Stimulated activated CD8-positive, alpha-beta memory T cell treated with anti-CD3 and anti-CD28 coated beads, Interleukin-4, amount 100 ng/mL, for 48 hours (primary cell): ENCODE results near the gene GATB.

Source experiments
- DNase-seq: peaks from one replicate; pipeline ENCODE4 v3.0.0-alpha.2; 2020

GATB gene

DNA sequence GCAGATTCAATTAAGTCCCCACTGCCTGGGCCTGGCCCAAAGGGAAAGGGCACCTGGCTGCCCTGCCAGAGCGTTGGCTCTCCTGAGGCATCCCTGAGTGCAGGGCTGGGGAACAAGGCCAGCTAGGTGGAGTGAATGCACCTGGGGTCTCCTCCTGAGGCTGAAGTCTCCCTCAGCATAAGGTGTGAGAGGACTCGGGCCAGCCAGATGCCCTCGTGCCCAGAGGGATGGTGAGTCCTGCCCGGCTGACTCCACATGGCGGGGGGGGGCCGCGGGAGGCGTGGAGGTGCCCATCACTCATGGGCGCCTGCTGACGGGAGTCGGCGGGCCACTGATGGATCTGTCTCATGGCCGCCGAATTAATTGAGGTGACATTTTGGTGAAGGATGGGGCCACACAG lies 87.8 kb downstream of the GATB start:
- no peak for DNase-seq

DNA sequence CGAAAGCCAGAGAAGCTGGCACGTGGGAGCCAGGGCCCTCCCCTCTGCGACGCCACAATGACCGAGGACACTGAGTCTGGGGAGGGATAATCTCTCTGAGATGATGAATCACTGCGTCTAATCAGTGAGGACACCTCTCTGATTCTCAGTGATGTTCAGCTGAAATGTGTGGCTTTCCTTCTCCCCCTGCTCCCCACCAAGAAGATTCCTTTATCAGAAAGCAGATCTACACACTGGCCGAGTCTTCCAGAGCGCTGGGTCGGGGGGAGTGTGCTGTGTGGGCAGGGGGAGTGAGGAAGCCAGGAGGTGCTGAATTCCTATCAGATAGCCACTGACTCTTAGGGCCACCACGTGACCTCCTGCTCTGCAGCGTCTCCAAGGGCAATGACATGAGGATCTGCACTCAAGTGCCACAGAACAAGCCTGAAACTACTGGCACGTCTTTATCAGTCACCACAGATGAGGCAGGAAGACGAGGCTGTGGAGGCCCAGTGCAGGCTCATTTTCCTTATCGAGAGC lies 89.2 kb downstream of the GATB start:
- DNase-seq, result no peak

DNA sequence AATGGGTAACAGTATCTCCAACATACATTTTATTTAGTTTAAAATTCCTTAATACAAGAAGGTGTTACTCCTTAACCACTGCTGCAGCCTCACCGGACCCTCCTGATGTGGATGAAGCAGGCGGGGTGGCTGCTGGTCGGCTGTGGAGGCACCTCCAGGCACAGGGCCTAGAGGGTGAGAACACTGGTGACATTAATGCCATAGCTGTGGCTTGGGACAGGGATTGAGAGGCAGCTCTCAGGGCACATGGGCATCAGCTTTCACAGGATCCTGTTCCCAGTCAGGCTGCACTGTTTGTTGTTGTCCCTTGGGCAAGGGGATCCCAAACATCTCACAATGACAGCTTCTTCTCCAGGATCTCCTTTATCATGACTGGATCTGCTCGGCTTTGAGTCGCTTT lies 90.0 kb downstream of the GATB start:
- DNase-seq, result no peak

DNA sequence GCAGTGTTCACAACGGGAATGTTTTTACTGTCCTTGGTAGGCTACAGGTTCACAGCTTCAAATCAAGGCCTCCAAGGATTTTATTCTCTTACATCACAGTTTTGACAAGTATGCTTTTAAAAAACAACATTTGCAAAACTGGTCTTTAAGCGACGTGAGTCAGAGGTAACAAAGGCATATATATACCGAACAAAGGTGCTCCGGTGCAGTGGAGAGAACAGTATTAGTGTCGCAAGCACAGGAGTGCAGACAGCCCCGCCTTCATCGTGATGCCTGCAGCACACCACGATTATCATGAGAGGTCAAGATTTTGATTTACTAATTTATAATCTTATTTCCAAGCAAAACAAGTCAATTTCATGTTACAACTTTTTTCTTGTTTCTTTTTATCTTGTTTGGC lies 90.8 kb downstream of the GATB start:
- no peak for DNase-seq

DNA sequence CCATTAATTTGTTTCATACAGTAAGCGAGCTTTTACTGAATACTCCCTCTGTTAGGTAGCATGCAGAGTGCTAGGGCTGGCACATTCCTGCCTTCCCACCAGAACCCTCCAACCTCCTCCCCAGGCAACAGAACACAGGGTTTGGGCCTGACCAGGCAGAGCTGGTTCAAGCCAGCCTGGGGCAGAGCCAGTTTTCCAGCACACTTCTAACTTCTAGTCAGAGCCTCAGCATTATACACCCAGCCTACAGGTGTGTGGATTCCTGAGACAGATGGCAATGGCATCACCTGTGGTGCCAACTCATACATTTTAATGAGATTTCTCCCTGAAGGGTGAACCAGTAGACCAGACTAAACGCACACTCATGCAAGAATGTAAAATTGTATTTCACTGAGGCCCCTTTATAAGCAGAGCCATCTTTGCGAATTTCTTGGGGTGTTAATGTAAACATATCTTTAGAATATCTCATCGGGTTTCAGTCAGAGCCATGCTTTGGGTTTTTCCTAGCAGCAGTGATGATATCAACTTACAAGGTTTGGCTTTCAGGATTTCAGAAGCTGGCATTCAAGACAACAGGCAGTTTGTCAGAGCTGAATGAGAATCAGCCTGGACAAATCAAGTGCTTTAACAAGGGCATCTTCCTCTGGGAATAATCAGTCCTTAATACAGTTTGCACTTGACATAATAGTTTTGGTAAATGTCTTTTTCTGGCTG lies 92.0 kb downstream of the GATB start:
- no peak for DNase-seq

DNA sequence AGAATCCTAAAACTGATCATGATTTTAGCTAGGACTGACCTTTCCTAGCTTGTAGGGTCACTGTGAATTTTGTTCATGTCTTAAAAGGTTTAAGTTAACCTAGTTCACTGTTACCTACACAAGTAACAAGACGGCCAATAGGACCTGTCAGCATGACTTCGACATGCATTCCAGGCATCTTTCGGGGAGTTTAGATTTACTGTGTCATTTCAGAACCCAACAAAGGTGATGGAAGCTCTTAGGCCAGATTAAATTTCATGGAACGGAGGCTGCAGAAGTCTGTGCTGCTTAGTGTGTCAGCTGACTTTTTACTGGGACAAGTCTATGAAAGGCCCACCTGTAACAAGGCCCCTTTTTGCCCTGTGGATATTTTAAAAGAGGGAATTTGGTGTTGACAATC lies 93.1 kb downstream of the GATB start:
- DNase-seq, result no peak

DNA sequence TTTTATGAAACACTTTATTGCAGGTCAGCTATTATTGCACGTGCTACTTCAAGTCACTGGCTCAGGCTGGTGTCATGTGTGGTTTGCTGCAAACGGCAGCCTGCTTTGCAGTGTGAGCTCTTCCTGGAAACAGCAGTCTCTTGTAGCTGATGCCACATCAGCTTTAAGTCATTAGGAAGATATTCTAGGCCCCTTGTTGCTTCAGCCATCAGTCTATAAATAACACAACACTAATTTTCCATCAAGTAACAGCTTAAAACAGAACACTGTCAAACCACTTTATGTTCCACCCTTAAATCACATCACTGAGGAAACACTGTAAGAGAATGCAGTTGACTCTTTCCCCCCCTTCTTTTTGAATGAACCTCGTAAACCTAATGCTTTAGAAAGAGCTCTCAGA lies 93.8 kb downstream of the GATB start:
- no peak for DNase-seq

DNA sequence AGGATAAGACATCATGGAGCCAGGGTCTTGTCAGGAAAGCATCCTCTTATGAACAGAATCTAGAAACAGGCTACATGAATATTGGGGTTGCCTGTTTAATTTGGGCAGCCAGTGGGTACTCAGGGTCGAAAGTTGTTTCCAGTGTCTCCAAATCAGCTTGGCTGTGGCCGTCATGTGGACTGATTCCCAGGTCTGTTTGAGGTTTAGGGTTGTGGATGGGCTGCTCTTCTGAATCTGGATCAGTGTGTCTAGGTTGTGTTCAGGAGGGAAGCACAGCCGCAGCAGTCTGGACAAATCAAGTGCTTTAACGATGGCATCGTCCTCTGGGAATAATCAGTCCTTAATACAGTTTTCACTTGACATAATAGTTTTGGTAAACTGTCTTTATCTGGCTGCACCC lies 94.3 kb downstream of the GATB start:
- no peak for DNase-seq

DNA sequence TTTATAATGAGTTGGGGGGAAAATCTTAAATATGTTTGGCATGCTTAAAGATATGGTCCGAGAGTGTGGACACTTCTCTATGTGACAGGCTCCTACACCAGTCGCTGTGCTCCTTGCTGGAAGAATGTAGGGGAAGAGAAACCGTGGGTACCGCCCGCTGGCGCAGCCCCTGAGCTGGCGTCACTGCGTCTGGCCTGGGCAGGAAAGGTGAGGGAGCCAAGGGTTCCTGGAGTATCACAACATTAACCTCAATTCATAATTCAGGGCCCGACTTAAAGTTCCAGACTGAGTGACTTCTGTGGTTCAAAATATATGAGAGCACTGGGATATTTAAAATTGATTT lies 95.1 kb downstream of the GATB start:
- no peak for DNase-seq

DNA sequence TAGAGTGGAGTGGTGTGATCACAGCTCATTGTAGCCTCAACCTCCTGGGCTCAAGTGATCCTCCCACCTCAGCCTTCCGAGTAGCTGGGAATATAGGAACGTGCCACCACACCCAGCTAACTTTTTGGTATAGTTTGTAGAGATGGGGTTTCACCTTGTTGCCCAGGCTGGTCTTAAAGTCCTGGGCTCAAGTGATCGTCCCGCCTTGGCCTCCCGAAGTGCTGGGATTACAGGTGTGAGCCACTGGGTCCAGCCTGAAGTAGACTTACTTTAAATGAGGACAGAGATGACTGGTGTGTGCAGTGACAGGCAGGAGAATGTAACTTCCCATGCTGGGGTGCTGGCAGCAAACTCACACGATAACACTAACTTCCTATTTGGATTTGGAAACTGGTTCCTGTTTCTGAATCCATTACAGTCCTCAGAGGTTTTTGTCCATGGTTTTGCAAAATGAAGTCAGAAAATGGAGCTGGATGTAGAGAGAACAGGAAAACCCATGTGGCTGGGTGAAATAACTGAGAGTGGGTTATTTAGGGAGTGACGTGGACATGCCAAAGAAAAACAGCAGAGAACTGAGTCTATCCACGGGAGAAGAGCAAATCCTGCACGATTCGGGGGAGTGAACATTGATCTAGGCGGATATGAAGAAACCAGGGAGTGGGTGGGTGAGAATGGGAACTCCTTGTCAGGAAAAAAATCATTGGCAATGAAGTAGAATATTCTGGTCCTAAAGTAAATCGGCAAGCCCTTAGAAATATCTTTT lies 95.6 kb downstream of the GATB start:
- DNase-seq, result no peak

DNA sequence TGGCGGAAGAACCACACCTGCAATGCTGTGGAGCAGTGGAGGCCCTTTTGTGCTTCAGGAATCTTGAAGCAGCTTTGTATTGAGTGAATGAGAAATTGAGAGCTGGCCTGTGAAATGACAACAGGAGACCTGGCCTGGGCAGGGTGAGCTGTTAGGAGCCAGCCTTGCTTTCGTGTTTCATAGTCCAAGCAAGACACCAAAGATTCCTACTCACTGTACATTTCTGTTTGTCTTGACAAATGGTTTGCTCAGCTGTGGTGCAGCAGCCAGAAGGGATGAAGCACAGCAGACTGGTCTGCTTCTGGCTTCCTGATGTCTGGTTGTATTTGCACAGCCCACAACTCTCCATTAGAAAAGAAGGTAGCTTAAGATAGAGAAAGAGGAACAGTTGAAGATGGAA lies 96.5 kb downstream of the GATB start:
- DNase-seq, result no peak

DNA sequence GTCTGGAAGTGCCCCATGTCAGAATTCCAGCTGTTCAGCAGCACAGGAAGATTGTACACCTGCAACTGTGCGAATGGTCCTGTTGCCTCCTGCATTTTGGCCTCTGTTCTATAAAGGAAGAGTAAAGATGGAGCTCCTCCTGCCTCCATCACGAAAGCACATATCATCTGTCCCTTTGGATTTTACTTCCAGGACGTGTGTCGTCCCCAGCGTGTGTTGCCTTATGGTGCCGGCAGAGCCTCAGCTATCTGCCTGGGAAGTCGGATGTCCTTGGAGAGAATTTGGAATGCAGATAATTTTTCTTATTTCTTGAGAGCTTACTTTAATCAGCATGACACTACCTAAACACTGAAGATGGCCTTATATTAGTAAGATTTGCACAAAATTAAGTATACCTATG lies 97.7 kb downstream of the GATB start:
- no peak for DNase-seq

DNA sequence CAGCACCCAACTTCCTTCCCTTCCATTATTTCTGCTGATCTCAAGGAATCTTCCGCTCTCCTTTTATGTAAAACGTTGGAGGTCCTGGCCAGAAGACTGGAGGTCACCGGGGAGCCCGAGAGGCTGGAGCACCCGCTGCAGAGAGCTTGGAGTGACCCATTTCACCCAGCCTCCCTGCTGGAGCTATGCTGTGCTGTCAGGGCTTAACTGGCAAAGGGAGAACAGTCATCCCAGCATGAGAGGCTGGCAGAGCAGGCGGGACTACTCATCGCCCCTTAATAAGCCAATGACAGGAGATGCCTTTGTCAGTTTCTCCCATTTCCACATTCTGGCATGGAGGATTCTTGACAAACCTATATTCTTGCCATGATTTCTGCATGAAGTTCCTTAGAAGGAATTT lies 98.9 kb downstream of the GATB start:
- no peak for DNase-seq

DNA sequence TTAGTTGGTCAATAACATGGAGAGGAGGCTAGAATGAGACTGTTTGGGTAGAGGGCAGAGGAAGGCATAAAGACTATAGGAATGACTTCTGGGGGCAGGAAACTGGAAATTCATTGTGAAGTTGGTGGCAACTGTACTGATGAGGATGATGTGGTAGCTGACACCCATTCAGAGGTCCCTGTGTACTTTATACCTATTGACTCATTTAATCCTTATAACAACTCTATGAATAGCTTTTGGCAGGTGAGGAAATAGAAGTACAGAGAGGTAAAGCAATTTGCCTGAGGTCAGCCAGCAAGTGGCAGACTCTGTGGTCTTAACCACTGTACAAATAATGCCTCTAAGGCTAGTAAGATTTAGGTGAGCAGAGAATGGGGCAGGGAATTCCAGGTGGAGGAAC lies 100.1 kb downstream of the GATB start:
- DNase-seq, result no peak

DNA sequence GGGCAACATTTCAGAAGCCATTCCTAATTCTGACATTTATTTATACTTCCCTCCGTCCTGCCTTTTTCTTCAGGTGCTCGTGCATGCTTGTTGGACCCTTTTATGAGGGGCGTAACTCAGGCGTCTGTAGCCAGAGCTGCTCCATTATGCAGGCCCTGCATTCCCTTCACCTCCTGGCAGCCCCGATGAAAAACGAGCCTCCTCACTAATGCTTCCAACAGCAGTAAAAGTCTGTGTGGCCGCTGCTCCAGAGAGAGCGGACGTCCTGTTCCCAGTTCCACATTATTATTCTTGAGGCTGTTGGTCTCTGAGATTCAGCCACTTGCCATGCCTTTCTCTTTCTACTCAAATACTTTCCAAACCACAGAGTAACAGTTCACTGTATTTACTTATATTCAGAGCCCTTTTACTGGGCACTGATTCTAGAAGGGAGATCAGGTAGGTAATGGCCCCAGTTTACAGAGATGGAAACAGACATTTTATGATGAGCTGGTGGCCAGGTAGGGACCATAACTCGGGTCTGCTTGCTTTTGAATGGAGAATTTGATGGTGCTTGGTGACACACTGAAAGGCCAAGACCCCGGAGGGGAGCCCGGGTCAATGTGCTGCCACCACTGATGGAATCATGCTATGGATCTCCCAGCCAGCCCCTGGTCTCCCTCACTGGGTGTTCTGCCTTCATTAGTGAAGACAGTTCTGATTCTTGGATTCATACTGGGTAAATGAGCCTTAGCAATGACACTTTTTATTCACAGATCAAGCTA lies 101.0 kb downstream of the GATB start:
- DNase-seq, result no peak

DNA sequence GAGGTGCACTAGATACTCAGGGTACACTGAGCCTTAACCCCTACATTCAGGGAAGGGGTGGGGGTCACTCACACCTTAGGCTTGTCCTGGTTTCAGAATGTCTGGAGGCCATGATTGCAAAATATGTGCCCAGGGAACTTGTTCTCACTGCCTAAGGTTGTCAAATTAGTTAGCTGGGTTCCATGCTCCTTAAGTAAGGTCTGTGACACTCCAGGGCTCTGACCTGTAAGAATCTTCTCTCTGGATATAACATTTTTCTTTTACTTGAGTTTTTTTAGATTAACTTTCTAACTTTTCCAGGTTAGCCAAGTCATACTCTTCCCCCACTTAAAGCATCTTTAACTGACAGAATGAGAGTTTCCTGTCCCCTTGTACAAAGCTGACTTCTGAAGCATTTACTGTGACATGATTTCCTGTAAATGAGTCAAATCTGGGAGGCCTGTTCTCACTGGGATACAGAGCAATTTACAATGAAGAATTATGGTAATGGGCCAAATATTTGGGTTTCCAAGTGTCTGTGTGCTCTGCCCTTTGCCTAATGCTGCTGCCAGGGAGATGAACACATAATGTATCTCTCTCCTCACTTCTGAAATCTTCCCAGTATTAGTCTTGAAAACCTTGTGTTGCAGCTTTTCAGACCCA lies 101.7 kb downstream of the GATB start:
- DNase-seq, result no peak

DNA sequence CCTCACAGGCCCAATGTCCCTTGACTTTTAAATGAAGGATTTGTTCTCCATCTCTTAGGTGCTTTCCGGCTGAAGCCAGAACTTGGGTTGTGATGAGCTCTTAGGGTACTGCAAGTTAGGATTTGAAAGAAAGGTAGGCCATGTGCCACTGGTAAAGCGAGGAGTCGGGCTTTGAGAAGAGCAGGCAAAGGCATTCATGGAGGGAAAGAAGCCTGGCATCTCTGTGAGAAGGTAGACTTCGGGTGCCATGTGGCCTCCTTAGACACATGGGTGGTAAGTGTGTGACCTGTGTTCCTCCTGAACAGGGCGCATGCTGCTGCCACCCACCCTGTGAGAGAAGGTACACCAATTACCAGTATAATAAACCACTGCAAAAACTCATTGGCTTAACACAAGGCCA lies 102.9 kb downstream of the GATB start:
- no peak for DNase-seq

DNA sequence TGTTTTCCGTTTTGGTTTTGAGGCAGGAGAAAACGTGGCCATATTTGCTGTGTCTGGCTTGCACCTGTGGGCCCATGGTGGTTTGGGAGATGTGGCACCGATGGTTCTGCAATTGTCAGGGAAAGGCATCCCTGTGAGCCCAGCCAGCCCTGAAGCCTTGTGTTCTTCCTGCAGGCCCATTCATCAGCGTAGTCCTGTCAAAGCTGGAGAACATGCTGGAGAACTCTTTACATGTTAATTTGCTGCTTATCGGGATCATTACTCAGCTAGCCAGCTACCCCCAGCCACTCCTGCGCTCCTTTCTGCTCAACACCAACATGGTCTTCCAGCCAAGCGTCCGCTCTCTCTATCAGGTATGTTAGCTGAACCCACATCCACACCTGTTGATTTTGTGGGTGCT lies 104.7 kb downstream of the GATB start:
- DNase-seq, result no peak

DNA sequence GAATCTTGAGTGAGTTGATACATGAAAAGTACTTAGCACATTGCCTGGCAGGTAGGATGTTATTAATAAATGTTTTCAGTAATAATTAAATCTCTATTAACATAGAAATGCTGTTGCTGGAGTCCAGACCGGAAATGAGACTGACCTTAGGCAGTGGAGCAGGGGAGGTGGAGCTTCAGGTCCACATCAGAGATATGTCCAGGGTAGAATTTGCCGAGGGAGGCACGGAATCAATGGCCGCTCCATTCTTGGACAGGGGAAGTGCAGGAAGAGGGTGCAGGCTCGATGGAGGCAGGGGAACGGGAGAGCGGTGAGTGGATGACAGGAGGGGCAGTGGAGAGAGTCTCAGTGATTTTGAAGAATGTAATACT lies 107.3 kb downstream of the GATB start:
- DNase-seq, result no peak

DNA sequence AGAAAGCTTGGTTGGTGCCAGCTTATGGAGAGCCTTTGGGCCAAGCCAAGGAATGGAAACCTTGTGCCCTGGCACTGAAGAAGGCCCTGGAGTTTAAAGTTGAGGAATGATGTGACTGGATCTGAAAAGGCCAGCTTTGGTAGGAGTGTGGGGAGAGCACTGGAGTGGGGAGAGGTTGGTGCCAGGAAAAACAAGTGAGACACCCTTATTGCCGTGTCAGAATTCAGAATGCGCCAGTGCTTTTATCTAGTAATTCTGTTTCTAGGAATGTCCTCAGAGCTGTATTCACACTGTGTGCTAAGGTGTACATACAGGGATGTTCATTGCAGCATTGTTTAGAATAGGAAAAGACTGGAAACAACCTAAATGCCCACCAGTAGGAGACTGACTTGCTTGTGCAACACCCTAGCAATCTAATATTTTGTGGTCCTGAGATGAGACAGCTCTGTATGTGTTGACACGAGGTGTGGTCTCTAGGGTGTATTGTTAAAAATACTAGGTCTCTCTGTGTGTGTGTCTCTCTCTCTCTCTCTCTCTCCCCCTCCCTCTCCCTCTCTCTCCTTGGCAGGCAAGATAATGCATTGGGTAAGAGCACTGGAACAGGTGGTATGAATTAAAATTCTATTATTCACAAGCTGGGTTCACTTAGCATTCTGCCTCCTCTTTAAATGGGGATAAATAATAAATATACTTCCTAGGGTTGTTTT lies 107.8 kb downstream of the GATB start:
- no peak for DNase-seq

DNA sequence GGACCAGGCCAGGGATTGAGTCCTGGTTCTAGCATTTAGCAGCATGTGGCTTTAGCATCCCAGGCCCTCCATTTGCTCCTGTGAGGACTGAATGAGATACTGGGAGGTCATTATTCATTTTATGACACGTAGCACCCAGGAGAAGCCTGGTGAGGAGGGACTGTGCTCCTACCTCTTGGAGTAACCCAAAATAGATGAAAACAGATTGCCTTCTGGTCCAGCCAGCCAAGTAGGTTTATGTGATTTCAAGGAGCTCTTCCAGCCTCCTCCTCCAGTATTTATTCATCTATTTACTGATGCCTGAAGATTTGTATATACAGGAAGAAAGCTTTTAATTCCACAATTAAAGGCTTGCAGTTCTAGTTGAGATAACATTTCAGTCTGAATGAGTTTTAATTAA lies 109.3 kb downstream of the GATB start:
- DNase-seq, result no peak

DNA sequence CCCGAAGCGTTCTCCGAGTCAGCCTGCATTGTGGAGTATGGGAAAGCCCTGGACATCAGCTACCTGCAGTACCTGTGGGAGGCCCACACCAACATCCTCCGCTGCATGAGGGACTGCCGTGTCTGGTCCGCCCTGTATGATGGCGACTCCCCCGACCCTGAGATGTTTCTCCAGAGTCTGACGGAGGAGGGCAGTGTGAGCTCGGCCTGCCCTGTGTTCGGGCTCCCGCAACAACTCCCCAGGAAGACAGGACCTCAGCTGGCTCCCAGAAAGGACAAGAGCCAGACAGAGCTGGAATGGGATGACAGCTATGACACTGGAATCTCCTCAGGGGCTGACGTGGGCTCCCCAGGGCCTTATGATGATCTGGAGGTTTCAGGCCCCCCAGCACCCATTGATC lies 111.3 kb downstream of the GATB start:
- no peak for DNase-seq

DNA sequence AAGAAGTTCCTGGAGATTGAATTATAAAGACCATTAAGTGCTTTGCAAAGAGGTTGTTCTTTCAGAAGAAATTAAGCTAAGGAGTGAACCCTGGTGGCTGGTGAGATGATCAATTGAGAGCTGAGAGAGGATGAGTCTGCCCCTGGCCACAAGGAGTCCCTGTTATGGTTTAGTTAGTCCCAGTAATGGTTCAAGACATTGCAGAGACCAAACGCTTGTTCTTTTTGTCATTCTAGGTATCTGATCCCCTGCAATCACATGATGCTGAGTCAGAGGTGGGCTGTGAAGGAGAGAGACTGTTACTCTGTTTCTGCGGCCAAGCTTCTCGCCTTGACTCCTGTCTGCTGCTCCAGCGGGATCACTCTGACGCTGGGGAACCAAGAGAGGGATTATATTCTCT lies 114.5 kb downstream of the GATB start:
- no peak for DNase-seq
